T-helper 1 cell treated with Interleukin-12 subunit alpha and Interleukin-12 subunit beta and Interleukin-4 antibody, amounts not matched to agents 30 ng/mL and 1 ng/mL, for 36 hours (primary cell): ENCODE measurements around the gene PCDHA6. TPM values are rescaled to one million over a fixed set of nuclear protein-coding genes. Genes with fewer than 3 reads are reported as not detected.
"Not testable (repeated sequence)": the region's sequence is repeated elsewhere in the genome, so short reads cannot be mapped to it uniquely, and the experiment has no call there.

Experiments used
- intact Hi-C: fragments of 100-400 bp; cut with micrococcal nuclease; formaldehyde crosslinking; loops from one replicate; pipeline ENCODE4 v1.15.1; 2024
- total RNA-seq: library from RNA; stranded (reverse); gene quantifications from 2 replicates; pipeline ENCODE4 v1.2.3, GENCODE V29; 2022

Gene PCDHA6
- total RNA-seq, 1 donor from 2014 or later, result not detected

DNA sequence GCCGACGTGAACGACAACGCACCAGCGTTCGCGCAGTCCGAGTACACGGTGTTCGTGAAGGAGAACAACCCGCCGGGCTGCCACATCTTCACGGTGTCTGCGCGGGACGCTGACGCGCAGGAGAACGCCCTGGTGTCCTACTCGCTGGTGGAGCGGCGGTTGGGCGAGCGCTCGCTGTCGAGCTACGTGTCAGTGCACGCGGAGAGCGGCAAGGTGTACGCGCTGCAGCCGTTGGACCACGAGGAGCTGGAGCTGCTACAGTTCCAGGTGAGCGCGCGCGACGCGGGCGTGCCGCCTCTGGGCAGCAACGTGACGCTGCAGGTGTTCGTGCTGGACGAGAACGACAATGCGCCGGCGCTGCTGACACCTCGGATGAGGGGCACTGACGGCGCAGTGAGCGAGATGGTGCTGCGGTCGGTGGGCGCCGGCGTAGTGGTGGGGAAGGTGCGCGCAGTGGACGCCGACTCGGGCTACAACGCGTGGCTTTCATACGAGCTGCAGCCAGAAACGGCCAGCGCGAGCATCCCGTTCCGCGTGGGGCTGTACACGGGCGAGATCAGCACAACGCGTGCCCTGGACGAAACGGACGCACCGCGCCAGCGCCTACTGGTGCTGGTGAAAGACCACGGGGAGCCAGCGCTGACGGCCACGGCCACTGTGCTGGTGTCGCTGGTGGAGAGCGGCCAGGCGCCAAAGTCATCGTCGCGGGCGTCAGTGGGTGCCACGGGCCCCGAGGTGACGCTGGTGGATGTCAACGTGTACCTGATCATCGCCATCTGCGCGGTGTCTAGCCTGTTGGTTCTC, 22.3 kb downstream of the PCDHA6 start:
- intact Hi-C loops, result loop anchor here (10.0 kb wide), 3 partner anchors 335 to 575 kb away; partner anchors contain the start of genes PCDHB16, PCDHB9 and PCDHGA11

DNA sequence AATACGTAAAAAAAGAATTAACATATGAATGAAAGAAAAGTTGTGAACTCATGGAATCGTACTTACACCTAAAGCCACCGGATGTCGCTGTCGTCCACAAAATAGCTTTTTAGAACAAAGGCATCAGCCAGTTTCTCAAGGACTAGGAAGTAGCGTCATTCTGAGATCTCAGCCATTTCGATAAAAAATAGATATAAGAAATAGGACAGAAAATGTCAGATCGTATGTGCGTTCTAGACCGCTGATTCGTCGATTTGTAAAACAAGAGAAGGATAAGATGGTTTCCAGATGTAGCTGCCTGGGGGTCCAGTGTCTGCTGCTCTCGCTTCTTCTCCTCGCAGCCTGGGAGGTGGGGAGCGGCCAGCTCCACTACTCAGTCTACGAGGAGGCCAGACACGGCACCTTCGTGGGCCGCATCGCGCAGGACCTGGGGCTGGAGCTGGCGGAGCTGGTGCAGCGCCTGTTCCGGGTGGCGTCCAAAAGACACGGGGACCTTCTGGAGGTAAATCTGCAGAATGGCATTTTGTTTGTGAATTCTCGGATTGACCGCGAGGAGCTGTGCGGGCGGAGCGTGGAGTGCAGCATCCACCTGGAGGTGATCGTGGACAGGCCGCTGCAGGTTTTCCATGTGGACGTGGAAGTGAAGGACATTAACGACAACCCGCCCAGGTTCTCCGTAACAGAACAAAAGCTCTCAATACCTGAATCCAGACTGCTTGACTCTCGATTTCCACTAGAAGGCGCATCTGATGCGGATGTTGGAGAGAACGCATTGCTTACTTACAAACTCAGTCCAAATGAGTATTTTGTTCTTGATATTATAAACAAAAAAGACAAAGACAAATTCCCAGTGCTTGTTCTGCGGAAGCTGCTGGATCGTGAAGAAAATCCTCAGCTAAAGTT, 28.3 kb downstream of the PCDHA6 start, which contains the start of gene PCDHA10:
Gene PCDHA10 (plus strand): TSS at position 126 of the 903 bp plus-strand sequence. CDS start 152 bp downstream, at position 278.
- intact Hi-C loops, result no loop called here

DNA sequence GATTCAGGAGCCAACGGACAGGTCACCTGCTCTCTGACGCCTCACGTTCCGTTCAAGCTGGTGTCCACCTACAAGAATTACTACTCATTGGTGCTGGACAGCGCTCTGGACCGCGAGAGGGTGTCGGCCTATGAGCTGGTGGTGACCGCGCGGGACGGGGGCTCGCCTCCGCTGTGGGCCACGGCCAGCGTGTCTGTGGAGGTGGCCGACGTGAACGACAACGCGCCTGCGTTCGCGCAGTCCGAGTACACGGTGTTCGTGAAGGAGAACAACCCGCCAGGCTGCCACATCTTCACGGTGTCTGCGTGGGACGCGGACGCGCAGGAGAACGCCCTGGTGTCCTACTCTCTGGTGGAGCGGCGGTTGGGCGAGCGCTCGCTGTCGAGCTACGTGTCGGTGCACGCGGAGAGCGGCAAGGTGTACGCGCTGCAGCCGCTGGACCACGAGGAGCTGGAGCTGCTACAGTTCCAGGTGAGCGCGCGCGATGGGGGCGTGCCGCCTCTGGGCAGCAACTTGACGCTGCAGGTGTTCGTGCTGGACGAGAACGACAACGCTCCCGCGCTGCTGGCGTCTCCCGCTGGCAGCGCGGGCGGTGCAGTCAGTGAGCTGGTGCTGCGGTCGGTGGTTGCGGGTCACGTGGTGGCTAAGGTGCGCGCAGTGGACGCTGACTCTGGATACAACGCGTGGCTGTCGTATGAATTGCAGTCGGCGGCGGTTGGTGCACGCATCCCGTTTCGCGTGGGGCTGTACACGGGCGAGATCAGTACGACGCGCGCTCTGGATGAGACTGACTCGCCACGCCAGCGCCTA, 29.6 kb downstream of the PCDHA6 start:
- intact Hi-C loops, result no loop called here

GRCh38 chr5:140857987-140858240, 30.2 kb downstream of the PCDHA6 start:
- intact Hi-C loops, result no loop called here

- intact Hi-C loops, result loop anchor here (10.0 kb wide), 1 partner anchor 502 kb away; the partner anchor contains the start of gene PCDHGA5
Measured at GRCh38 chr5:140862441-140863295, 34.9 kb downstream of the PCDHA6 start.

GRCh38 chr5:140868721-140869554, 41.2 kb downstream of the PCDHA6 start, which contains the start of gene PCDHA11:
Gene PCDHA11 (plus strand): TSS chr5:140868957. CDS start chr5:140869104, 147 bp downstream.
- intact Hi-C loops, result loop anchor here (10.0 kb wide), 1 partner anchor 496 kb away; the partner anchor contains the start of gene PCDHGA5

GRCh38 chr5:140869555-140869886, 41.8 kb downstream of the PCDHA6 start:
- intact Hi-C loops, result loop anchor here (10.0 kb wide), 1 partner anchor 495 kb away; the partner anchor contains the start of gene PCDHGA5

GRCh38 chr5:140870221-140871201, 42.8 kb downstream of the PCDHA6 start:
- intact Hi-C loops, result no loop called here

GRCh38 chr5:140875085-140876065, 47.6 kb downstream of the PCDHA6 start, which contains the start of gene PCDHA12:
Gene PCDHA12 (plus strand): TSS chr5:140875308. CDS start chr5:140875473, 165 bp downstream.
- intact Hi-C loops, result no loop called here

DNA sequence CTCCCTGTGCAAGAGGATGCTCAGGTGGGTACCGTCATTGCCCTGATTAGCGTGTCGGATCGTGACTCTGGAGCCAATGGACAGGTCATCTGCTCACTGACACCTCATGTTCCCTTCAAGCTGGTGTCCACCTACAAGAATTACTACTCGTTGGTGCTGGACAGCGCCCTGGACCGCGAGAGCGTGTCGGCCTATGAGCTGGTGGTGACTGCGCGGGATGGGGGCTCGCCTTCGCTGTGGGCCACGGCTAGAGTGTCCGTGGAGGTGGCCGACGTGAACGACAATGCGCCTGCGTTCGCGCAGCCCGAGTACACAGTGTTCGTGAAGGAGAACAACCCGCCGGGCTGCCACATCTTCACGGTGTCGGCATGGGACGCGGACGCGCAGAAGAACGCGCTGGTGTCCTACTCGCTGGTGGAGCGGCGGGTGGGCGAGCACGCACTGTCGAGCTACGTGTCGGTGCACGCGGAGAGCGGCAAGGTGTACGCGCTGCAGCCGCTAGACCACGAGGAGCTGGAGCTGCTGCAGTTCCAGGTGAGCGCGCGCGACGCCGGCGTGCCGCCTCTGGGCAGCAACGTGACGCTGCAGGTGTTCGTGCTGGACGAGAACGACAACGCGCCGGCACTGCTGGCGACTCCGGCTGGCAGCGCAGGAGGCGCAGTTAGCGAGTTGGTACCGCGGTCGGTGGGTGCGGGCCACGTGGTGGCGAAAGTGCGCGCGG, 48.9 kb downstream of the PCDHA6 start:
- intact Hi-C loops, result not testable (repeated sequence)

- intact Hi-C loops, result no loop called here
Measured at GRCh38 chr5:140877262-140877581, 49.5 kb downstream of the PCDHA6 start.

Other genes with a start within 250 kb of the PCDHA6 start
- 0.51 and 0.56 TPM in 2 replicates for gene CD14, start 194.8 kb upstream of the PCDHA6 start, total RNA-seq
- gene TMCO6, start 188.5 kb upstream of the PCDHA6 start, total RNA-seq, result 25.6 and 28.6 TPM in 2 replicates
- 67.9 and 72.9 TPM in 2 replicates for gene NDUFA2, start 180.3 kb upstream of the PCDHA6 start, total RNA-seq
- gene IK, start 180.1 kb upstream of the PCDHA6 start, total RNA-seq, result 117 and 120 TPM in 2 replicates
- 33.0 and 35.7 TPM in 2 replicates for gene WDR55, start 163.1 kb upstream of the PCDHA6 start, total RNA-seq
- gene DND1, start 154.4 kb upstream of the PCDHA6 start, total RNA-seq, result 3.9 and 4.5 TPM in 2 replicates
- 92.9 and 96.9 TPM in 2 replicates for gene HARS1, start 136.6 kb upstream of the PCDHA6 start, total RNA-seq
- 32.0 and 34.6 TPM in 2 replicates for gene HARS2, start 136.5 kb upstream of the PCDHA6 start, total RNA-seq
- gene ZMAT2, start 127.5 kb upstream of the PCDHA6 start, total RNA-seq, result 62.0 and 63.3 TPM in 2 replicates
- gene PCDHA1, start 41.8 kb upstream of the PCDHA6 start, total RNA-seq, result not detected in 2 replicates
- gene PCDHA2, start 33.1 kb upstream of the PCDHA6 start, total RNA-seq, result not detected in 2 replicates
- gene PCDHA3, start 26.9 kb upstream of the PCDHA6 start, total RNA-seq, result not detected in 2 replicates
- gene PCDHA4, start 20.9 kb upstream of the PCDHA6 start, total RNA-seq, result not detected in 2 replicates
- not detected in 2 replicates for gene PCDHA5, start 6.3 kb upstream of the PCDHA6 start, total RNA-seq
- not detected in 2 replicates for gene PCDHA7, start 6.3 kb downstream of the PCDHA6 start, total RNA-seq
- not detected in 2 replicates for gene PCDHA8, start 13.2 kb downstream of the PCDHA6 start, total RNA-seq
- gene PCDHA9, start 20.4 kb downstream of the PCDHA6 start, total RNA-seq, result not detected in 2 replicates
- not detected in 2 replicates for gene PCDHA10, start 27.9 kb downstream of the PCDHA6 start, total RNA-seq
- gene PCDHA11, start 41.0 kb downstream of the PCDHA6 start, total RNA-seq, result not detected in 2 replicates
- not detected in 2 replicates for gene PCDHA12, start 47.3 kb downstream of the PCDHA6 start, total RNA-seq
- gene PCDHA13, start 54.2 kb downstream of the PCDHA6 start, total RNA-seq, result not detected in 2 replicates
- gene PCDHAC1, start 98.3 kb downstream of the PCDHA6 start, total RNA-seq, result not detected in 2 replicates
- gene PCDHAC2, start 138.5 kb downstream of the PCDHA6 start, total RNA-seq, result not detected in 2 replicates
- not detected in 2 replicates for gene PCDHB1, start 223.4 kb downstream of the PCDHA6 start, total RNA-seq